Measurements from ENCODE around the gene EFNA5. TPM values are rescaled to one million over a fixed set of nuclear protein-coding genes. Genes with fewer than 3 reads are reported as not detected.

Gene EFNA5
- total RNA-seq (2021; fragmentation: NEBNext Ultra II Directional; extraction: Animal tissue kit (Norgen Biotek cat#: 25700)) (17.6 and 21.8 TPM in 2 replicates), polyA plus RNA-seq (2011; rRNA removed) (9.4 and 9.6 TPM in 2 replicates), polyA minus RNA-seq (2011; rRNA and poly(A)+ RNA removed) (12.1 and 20.3 TPM in 2 replicates)
- polyA plus RNA-seq (2011; cell fraction: cytosol; rRNA removed): 3.6 TPM
- 4.9 TPM for polyA plus RNA-seq (2011; cell fraction: nucleus; rRNA removed)
- 10.0 to 11.0 TPM (median 10.1 TPM) in 4 replicates for polyA plus RNA-seq (2012, experiment 1 of 2)
- 20.6 TPM for polyA plus RNA-seq (2012, experiment 2 of 2)
- 7.2 TPM for polyA plus RNA-seq (2013, experiment 1 of 2)
- polyA plus RNA-seq (2013, experiment 2 of 2): 11.3 TPM
- 16.2 TPM for polyA minus RNA-seq (2011; cell fraction: cytosol; rRNA and poly(A)+ RNA removed)
- 37.6 TPM for polyA minus RNA-seq (2011; cell fraction: nucleus; rRNA and poly(A)+ RNA removed)
- long read RNA-seq, experiment 1, full-length matches to known transcripts: 1 of 5 reads
- long read RNA-seq, experiment 1, partial matches to known transcripts: 0 of 5 reads
- long read RNA-seq, experiment 1, other reads (novel, unspliced or antisense): 4 of 5 reads
- long read RNA-seq, experiment 2, partial matches to known transcripts: 0 of 2 reads
- long read RNA-seq, experiment 2, other reads (novel, unspliced or antisense): 2 of 2 reads

DNA sequence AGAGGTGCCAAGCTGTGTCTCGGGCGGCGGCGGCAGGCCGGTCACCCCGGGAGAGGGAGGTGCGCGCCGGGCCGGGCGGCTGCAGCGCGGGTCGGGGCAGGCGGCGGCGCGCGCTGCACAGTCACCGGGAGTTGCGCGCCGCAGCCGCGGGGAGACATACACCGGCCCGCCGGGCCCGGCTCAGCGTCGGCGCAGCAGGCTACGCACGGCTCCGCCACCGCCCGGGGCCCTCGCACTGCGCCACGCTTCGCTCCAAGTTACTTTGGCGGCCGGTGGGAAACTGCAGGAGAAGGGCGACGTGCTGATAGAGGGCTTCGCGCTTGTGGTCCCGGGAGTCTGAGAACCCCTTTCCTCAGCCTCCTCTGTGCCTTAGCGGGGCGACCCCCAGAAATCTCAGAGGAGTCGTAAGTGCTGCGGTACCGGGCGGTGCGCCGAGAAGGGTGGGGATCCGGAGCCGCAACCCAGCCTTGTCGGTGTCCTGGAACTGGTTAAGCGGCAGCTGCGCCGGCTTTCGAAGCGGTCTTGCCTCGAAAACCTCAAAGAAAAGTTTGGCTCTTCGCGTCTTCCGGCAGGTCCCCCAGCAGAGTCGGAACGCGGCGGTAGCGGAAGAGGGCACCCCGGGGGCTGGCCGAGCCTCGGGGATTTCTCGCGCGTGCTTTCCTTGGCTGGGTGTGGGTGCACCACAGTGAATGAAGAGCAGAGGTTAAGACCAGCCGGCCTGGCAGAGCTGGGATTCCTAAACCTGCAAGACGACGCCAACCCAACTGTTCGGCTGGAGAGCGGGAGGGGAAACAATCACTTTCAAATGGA lies at the start of gene EFNA5:
Gene EFNA5, minus strand, starts transcription at position 6 of the 810 bp plus-strand sequence.
- Histone ChIP-seq H3K4me1 (replicated peaks in 1 of 4; ENCODE audit: control insufficient read depth in 3 of 4, insufficient read depth in 4 of 4, low read length in 3 of 4) (peaks cover 0 to 3% (median 2%) of the 10 kb centered on the region in 4 experiments; a peak in 4 of 7 replicates), H3K9me3 (ENCODE audit: insufficient read depth in 2 of 2, low read depth in 1 of 2, low read length in 1 of 2) (no peaks in the 10 kb centered on the region), H3K4me2 (ENCODE audit: insufficient read depth in 1 of 2, low read depth in 2 of 2, low read length in 2 of 2) (peak within 1 kb of the TSS; percentile 97 to 98), H3K36me3 (ENCODE audit: control insufficient read depth in 2 of 4, insufficient read depth in 4 of 4, low read length in 3 of 4) (no peaks in the 10 kb centered on the region), H2BK120ac (replicated peaks; ENCODE audit: low read depth, low read length) (peak within 1 kb of the TSS; percentile 69), H3K18ac (ENCODE audit: extremely low read depth, low read length) (peak within 1 kb of the TSS; percentile 85), H2BK12ac (ENCODE audit: low read depth, low read length) (peak within 1 kb of the TSS; percentile 80; the same call in 1 of the 2 replicates), H4K8ac (ENCODE audit: extremely low read depth, insufficient read depth, low read length) (peak within 1 kb of the TSS; percentile 80), H3K9ac (replicated peaks in 1 of 4; ENCODE audit: extremely low read depth in 1 of 4, low read depth in 3 of 4, low read length in 3 of 4) (peak within 1 kb of the TSS; percentile 48 to 73 (median 52); a peak in 6 of 7 replicates), H3K79me1 (ENCODE audit: low read depth, low read length) (no peaks in the 10 kb centered on the region), H2AK5ac (ENCODE audit: low read depth, low read length) (no peak within 1 kb of the TSS), H3K14ac (ENCODE audit: insufficient read length) (no peak within 1 kb of the TSS), H3K56ac (replicated peaks; ENCODE audit: insufficient read length, low read depth, low read length) (peak within 1 kb of the TSS; percentile 72), H3K23me2 (ENCODE audit: low read depth, low read length) (peaks cover 31% of the 10 kb centered on the region), H2BK15ac (ENCODE audit: low read length) (peak within 1 kb of the TSS; percentile 92; the same call in 1 of the 2 replicates), H2BK5ac (ENCODE audit: low read depth, low read length) (peak within 1 kb of the TSS; percentile 24; the same call in 1 of the 2 replicates), H3K27ac (ENCODE audit: low read depth, low read length) (0 out of 2 replicates have a peak within 1 kb of the TSS, but pooled peaks have one; percentile 3), H4K5ac (ENCODE audit: insufficient read length, low read depth, low read length) (peak within 1 kb of the TSS; percentile 60), H3K4ac (replicated peaks; ENCODE audit: insufficient read length, low read depth, low read length) (peak within 1 kb of the TSS; percentile 65), H3K23ac (ENCODE audit: insufficient read length) (no peak within 1 kb of the TSS), H2AFZ (ENCODE audit: low read length) (no peak within 1 kb of the TSS; the same call in 1 of the 2 replicates), H3K79me2 (ENCODE audit: control insufficient read depth in 1 of 2, insufficient read depth in 2 of 2, low read length in 2 of 2) (peaks cover 0 to 31% of the 10 kb centered on the region in 2 experiments; a peak in 3 of 4 replicates), H3K4me3 (ENCODE audit: extremely low read depth in 1 of 4, insufficient read depth in 2 of 4, low read depth in 3 of 4, low read length in 4 of 4) (peak within 1 kb of the TSS; percentile 77 to 93 (median 86)), H3K27me3 (replicated peaks in 1 of 4; ENCODE audit: control insufficient read depth in 3 of 4, extremely low read depth in 1 of 4, insufficient read depth in 3 of 4, low read length in 3 of 4) (peaks cover 0 to 14% (median 5%) of the 10 kb centered on the region in 4 experiments; a peak in 4 of 7 replicates), H4K20me1 (replicated peaks in 1 of 2; ENCODE audit: control insufficient read depth in 1 of 2, insufficient read depth in 2 of 2, low read length in 2 of 2) (no peaks in the 10 kb centered on the region), H2BK20ac (ENCODE audit: low read length) (no peak within 1 kb of the TSS), H4K91ac (replicated peaks; ENCODE audit: insufficient read length, low read length) (peak within 1 kb of the TSS; percentile 79)
- ChIA-PET CTCF (ENCODE audit: partially characterized antibody) (no interaction called here), POLR2A (ENCODE audit: partially characterized antibody) (interaction anchor here (1.5 kb wide), 1 partner anchor 15 kb away, joined by 3 read pairs; no protein-coding TSS in a partner anchor)
- WGBS, 2 experiments (ENCODE audit: extremely low coverage in 1 of 2, insufficient coverage in 1 of 2, insufficient read length in 1 of 2, insufficient replicate concordance in 2 of 2, low coverage in 1 of 2, low lambda C conversion rate in 2 of 2, missing lambda C conversion rate in 1 of 2): 1% methylated on average over 84 of the region's 84 CpGs; no CpG with 5 or more reads in 1 of the 2 experiments
- FAIRE-seq (no peak), DNase-seq (ENCODE audit: low read depth in 1 of 2, low spot score in 2 of 2) (peak in 1 of 2 experiments; percentile 76)
- TF ChIP-seq EGR1 (IDR thresholded peaks at IDR 0.05; ENCODE audit: borderline replicate concordance, low read depth, low read length): no peak
- TF ChIP-seq, protein P1, sequence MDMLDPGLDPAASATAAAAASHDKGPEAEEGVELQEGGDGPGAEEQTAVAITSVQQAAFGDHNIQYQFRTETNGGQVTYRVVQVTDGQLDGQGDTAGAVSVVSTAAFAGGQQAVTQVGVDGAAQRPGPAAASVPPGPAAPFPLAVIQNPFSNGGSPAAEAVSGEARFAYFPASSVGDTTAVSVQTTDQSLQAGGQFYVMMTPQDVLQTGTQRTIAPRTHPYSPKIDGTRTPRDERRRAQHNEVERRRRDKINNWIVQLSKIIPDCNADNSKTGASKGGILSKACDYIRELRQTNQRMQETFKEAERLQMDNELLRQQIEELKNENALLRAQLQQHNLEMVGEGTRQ (IDR thresholded peaks at IDR 0.05; ENCODE audit: low read length): no peak
- no peak for TF ChIP-seq TAF7 (optimal IDR thresholded peaks at IDR 0.05; ENCODE audit: borderline replicate concordance, low read depth, low read length)
- TF ChIP-seq GTF2F1 (IDR thresholded peaks at IDR 0.05; ENCODE audit: borderline replicate concordance, low read depth, low read length): no peak

Data from H1 (cell line).